IMR-90 (cell line): Measurements from ENCODE around the gene CSK. TPM values are rescaled to one million over a fixed set of nuclear protein-coding genes. Genes with fewer than 3 reads are reported as not detected.

ENCODE experiments used
- ATAC-seq: fragments of 200-7000 bp; cut with Tn5 transposase; 2 replicates; pipeline ENCODE4 v1.9.1; 2020; ENCODE audit warnings: low read depth, mild to moderate bottlenecking, moderate library complexity
- BruUV-seq: library from RNA; stranded (reverse); fragments of 400-500 nt; replicated peaks from 2 replicates; lab custom pipeline; 2021; lab: Mats Ljungman, UMichigan
- CTCF ChIA-PET: fragments of 300-600 bp; formaldehyde crosslinking; extraction: SDS; loops from one replicate; lab custom pipeline; 2021; ENCODE audit warnings: antibody characterized with exemption; lab: Yijun Ruan, JAX
- POLR2A ChIA-PET: fragments of 300-600 bp; sonication (Branson Sonifier 250); formaldehyde crosslinking; loops from one replicate; lab custom pipeline; 2022; ENCODE audit warnings: antibody characterized with exemption; ENCODE audit not compliant: unreplicated experiment; lab: Charles Lee
- DNase-seq: peaks from one replicate; pipeline ENCODE4 v3.0.0; 2013
- H2AFZ ChIP-seq: replicated peaks from 2 replicates; pipeline ENCODE3; 2013; ENCODE audit warnings: low read length, mild to moderate bottlenecking; ENCODE audit not compliant: poor library complexity
- H2AK5ac ChIP-seq: 2 replicates; pipeline ENCODE4 v1.6.1; 2013; ENCODE audit warnings: low read depth, low read length, inconsistent platforms
- H2AK9ac ChIP-seq: replicated peaks from 2 replicates; pipeline ENCODE3; 2013; ENCODE audit warnings: mild to moderate bottlenecking, low read depth, low read length, moderate library complexity; ENCODE audit not compliant: poor library complexity
- H2BK120ac ChIP-seq: 2 replicates; pipeline ENCODE4 v1.6.1; 2013; ENCODE audit warnings: low read depth, low read length, inconsistent platforms
- H2BK15ac ChIP-seq: 3 replicates; pipeline ENCODE4 v1.6.1; 2013; ENCODE audit warnings: low read depth, low read length, inconsistent platforms
- H2BK20ac ChIP-seq: 2 replicates; pipeline ENCODE4 v1.6.1; 2013; ENCODE audit warnings: low read depth, mild to moderate bottlenecking, inconsistent platforms, low read length, moderate library complexity
- H2BK5ac ChIP-seq: 2 replicates; pipeline ENCODE4 v1.6.1; 2013; ENCODE audit warnings: mild to moderate bottlenecking, low read depth, low read length, inconsistent platforms; ENCODE audit not compliant: poor library complexity, severe bottlenecking
- H3K14ac ChIP-seq: replicated peaks from 2 replicates; pipeline ENCODE4 v1.6.1; 2013; ENCODE audit warnings: low read depth, low read length, inconsistent platforms
- H3K18ac ChIP-seq: 2 replicates; pipeline ENCODE4 v1.6.1; 2013; ENCODE audit warnings: low read depth, low read length, control low read depth
- H3K23ac ChIP-seq: 2 replicates; pipeline ENCODE4 v1.6.1; 2013; ENCODE audit warnings: low read depth, low read length, inconsistent platforms
- H3K27ac ChIP-seq: 2 replicates; pipeline ENCODE4 v1.5.1; 2013; ENCODE audit warnings: mild to moderate bottlenecking, control low read depth, low read length; ENCODE audit not compliant: insufficient read depth
- H3K27me3 ChIP-seq: 2 replicates; pipeline ENCODE4 v1.6.1; 2013; ENCODE audit warnings: low read length; ENCODE audit not compliant: control insufficient read depth, insufficient read depth
- H3K36me3 ChIP-seq: 2 replicates; pipeline ENCODE4 v1.6.1; 2013; ENCODE audit warnings: low read length, mixed read lengths; ENCODE audit not compliant: control insufficient read depth, insufficient read depth
- H3K4ac ChIP-seq: 2 replicates; pipeline ENCODE4 v1.6.1; 2013; ENCODE audit warnings: low read depth, low read length, inconsistent platforms
- H3K4me1 ChIP-seq: 2 replicates; pipeline ENCODE4 v1.6.1; 2013; ENCODE audit warnings: low read length, mixed read lengths; ENCODE audit not compliant: control insufficient read depth, insufficient read depth
- H3K4me2 ChIP-seq: 2 replicates; pipeline ENCODE4 v1.6.1; 2013; ENCODE audit warnings: low read depth, mild to moderate bottlenecking, control low read depth, low read length, moderate library complexity
- H3K4me3 ChIP-seq: 2 replicates; pipeline ENCODE4 v1.5.1; 2013; ENCODE audit warnings: low read depth, mild to moderate bottlenecking, control low read depth, low read length, moderate library complexity; ENCODE audit not compliant: insufficient read depth
- H3K56ac ChIP-seq: 2 replicates; pipeline ENCODE4 v1.6.1; 2013; ENCODE audit warnings: low read length, inconsistent platforms; ENCODE audit not compliant: insufficient read depth; ENCODE audit errors: extremely low read depth
- H3K79me1 ChIP-seq, 2 experiments: 2 replicates each; pipeline ENCODE4 v1.6.1; 2013; ENCODE audit warnings: low read length in 2 of 2, inconsistent platforms in 1 of 2, low read depth in 1 of 2
- H3K9ac ChIP-seq: 2 replicates; pipeline ENCODE4 v1.6.1; 2013; ENCODE audit warnings: low read depth, low read length, control low read depth
- H3K9me1 ChIP-seq: 2 replicates; pipeline ENCODE4 v1.6.1; 2013; ENCODE audit warnings: low read length, inconsistent platforms; ENCODE audit not compliant: insufficient read depth
- H3K9me3 ChIP-seq: 2 replicates; pipeline ENCODE4 v1.6.1; 2013; ENCODE audit warnings: low read length; ENCODE audit not compliant: control insufficient read depth, insufficient read depth
- H4K20me1 ChIP-seq: 2 replicates; pipeline ENCODE4 v1.6.1; 2013; ENCODE audit warnings: low read length, inconsistent platforms; ENCODE audit not compliant: insufficient read depth
- H4K5ac ChIP-seq: 2 replicates; pipeline ENCODE4 v1.6.1; 2013; ENCODE audit warnings: mild to moderate bottlenecking, low read depth, low read length, control low read depth
- H4K8ac ChIP-seq, 2 experiments: 2 replicates each; pipeline ENCODE4 v1.6.1; 2013; ENCODE audit warnings: low read depth in 2 of 2, low read length in 2 of 2, control low read depth in 1 of 2, inconsistent platforms in 1 of 2
- H4K91ac ChIP-seq: 2 replicates; pipeline ENCODE4 v1.6.1; 2013; ENCODE audit warnings: low read depth, low read length, inconsistent platforms; ENCODE audit not compliant: insufficient read depth
- BHLHE40 ChIP-seq: fragments of 150-350 bp; IDR thresholded peaks from 2 replicates; pipeline ENCODE4 v1.6.1; 2016; ENCODE audit warnings: mild to moderate bottlenecking, low read depth, low read length
- CTCF ChIP-seq: conservative IDR thresholded peaks from 2 replicates; pipeline ENCODE4 v1.5.1; 2012; ENCODE audit warnings: mild to moderate bottlenecking, low read depth, low read length, improper control_type of control experiment
- MAFK ChIP-seq: IDR thresholded peaks from 2 replicates; pipeline ENCODE4 v1.6.1; 2012; ENCODE audit warnings: low read depth, low read length, improper control_type of control experiment
- MXI1 ChIP-seq: IDR thresholded peaks from 2 replicates; pipeline ENCODE4 v1.6.1; 2012; ENCODE audit warnings: low read depth, mild to moderate bottlenecking, low read length, moderate library complexity, borderline replicate concordance
- NFE2L2 ChIP-seq: fragments of 150-350 bp; IDR thresholded peaks from 2 replicates; pipeline ENCODE4 v1.6.1; 2016; ENCODE audit warnings: low read depth, mild to moderate bottlenecking, low read length
- RFX5 ChIP-seq: IDR thresholded peaks from 2 replicates; pipeline ENCODE4 v1.8.0; 2012; ENCODE audit warnings: low read depth, mild to moderate bottlenecking, low read length, moderate library complexity
- SMC3 ChIP-seq: fragments of 150-350 bp; IDR thresholded peaks from 2 replicates; pipeline ENCODE4 v1.6.1; 2016; ENCODE audit warnings: low read depth, mild to moderate bottlenecking, antibody characterized with exemption, low read length, moderate library complexity
- USF2 ChIP-seq: fragments of 150-350 bp; IDR thresholded peaks from 2 replicates; pipeline ENCODE4 v1.6.1; 2017; ENCODE audit warnings: mild to moderate bottlenecking, antibody characterized with exemption, low read length, low read depth
- WGBS, 2 experiments: methylation state at CpG; one replicate each; pipeline versions ENCODE4 v1.1.5 to v1.1.7; 2013; ENCODE audit warnings: missing lambda C conversion rate in 2 of 2; ENCODE audit not compliant: insufficient read length in 1 of 2; ENCODE audit errors: extremely low coverage in 2 of 2; 5-methylcytosine and 5-hydroxymethylcytosine counted together
- dilution Hi-C: fragments of 300-500 bp; cut with HindIII; formaldehyde crosslinking; loops from one replicate; pipeline ENCODE4 v1.14.3; 2018; ENCODE audit warnings: low sequenced_read_pairs; ENCODE audit not compliant: unreplicated experiment
- in situ Hi-C: fragments of 300-500 bp; cut with MboI; formaldehyde crosslinking; loops from 3 replicates; pipeline ENCODE4 v1.14.3; 2019; ENCODE audit warnings: low sequenced_read_pairs, inconsistent platforms, mixed read lengths
- intact Hi-C: fragments of 100-400 bp; cut with micrococcal nuclease; formaldehyde crosslinking; loops from 2 replicates; pipeline ENCODE4 v1.10.0; 2022
- polyA plus RNA-seq, 3 experiments: library from polyadenylated mRNA; depleted of rRNA; stranded (reverse); fragments of >200 nt; gene quantifications; 2 replicates each; pipeline ENCODE4 v1.2.3, GENCODE V29; 2012; ENCODE audit warnings: low replicate concordance in 1 of 3
- total RNA-seq: library from RNA; depleted of rRNA; stranded (reverse); fragments of >200 nt; gene quantifications from 2 replicates; pipeline ENCODE4 v1.2.3, GENCODE V29; 2012

CSK gene
- total and polyA plus RNA-seq, 2 of the 4 experiments (the other 2 are of a cell fraction), result 10.8 to 54.0 TPM

GRCh38 chr15:74844319-74845207, 62.7 kb downstream of the CSK start:
- intact Hi-C loops, result loop anchor here (5.0 kb wide), 2 partner anchors 48 to 63 kb away; partner anchors contain the start of genes FAM219B and MPI
- no TSS peak for BruUV-seq

More at GRCh38 chr15:74844319-74845207, 62.7 kb downstream of the CSK start:
- ATAC-seq (no peak), DNase-seq (no peak)
- Histone ChIP-seq H3K56ac (no peak overlapping the region), H2AFZ (no peak overlapping the region), H4K8ac (no peak overlapping the region), H3K18ac (no peak overlapping the region), H4K91ac (no peak overlapping the region), H4K20me1 (no peaks in the 10 kb centered on the region), H3K79me1 (peaks cover 0 to 17% of the 10 kb centered on the region in 2 experiments; a peak in 1 of 4 replicates), H3K4ac (no peak overlapping the region), H2AK9ac (peak overlapping the region; percentile 94), H2BK20ac (no peak overlapping the region), H3K14ac (no peak overlapping the region), H2BK15ac (no peak overlapping the region), H3K4me3 (no peak overlapping the region), H3K27ac (no peak overlapping the region), H2BK5ac (no peak overlapping the region), H2BK120ac (no peak overlapping the region), H2AK5ac (no peak overlapping the region), H3K9me1 (0 out of 2 replicates have a peak, but pooled peaks cover 3% of the 10 kb centered on the region), H3K9me3 (no peaks in the 10 kb centered on the region), H3K4me1 (peaks cover 4% of the 10 kb centered on the region; the same call in 1 of the 2 replicates), H3K27me3 (no peaks in the 10 kb centered on the region), H3K9ac (no peak overlapping the region), H4K5ac (no peak overlapping the region), H3K4me2 (no peak overlapping the region), H3K23ac (no peak overlapping the region), H3K36me3 (peaks cover 24% of the 10 kb centered on the region)
- CTCF ChIA-PET, result no interaction called here
- POLR2A ChIA-PET, result no interaction called here
- in situ Hi-C loops (no loop called here), dilution Hi-C loops (no loop called here)
- 85% methylated on average over 3 of the region's 12 CpGs; no CpG with 5 or more reads in 1 of the 2 experiments for WGBS, 2 experiments
- no peak for TF ChIP-seq RFX5
- no peak for TF ChIP-seq NFE2L2
- no peak for TF ChIP-seq CTCF
- no peak for TF ChIP-seq MAFK
- no peak for TF ChIP-seq USF2
- TF ChIP-seq SMC3, result no peak
- TF ChIP-seq MXI1, result no peak
- no peak for TF ChIP-seq BHLHE40
